Breast epithelium (tissue), 4 donors: ENCODE data around the gene SORCS3. TPM values are rescaled to one million over a fixed set of nuclear protein-coding genes. Genes with fewer than 3 reads are reported as not detected.

ENCODE experiments used
- DNase-seq, 2 donors: peaks; one replicate each; pipeline ENCODE4 v3.0.0-alpha.2; 2019; ENCODE audit warnings: low spot score in 2 of 2
- H3K27ac ChIP-seq, 2 donors: fragments of 200-600 bp; sonication (generic) in 1 of 2; one replicate each; pipeline ENCODE4 v1.5.1; 2016 to 2019; ENCODE audit warnings: mild to moderate bottlenecking in 1 of 2
- H3K27me3 ChIP-seq, 2 donors: fragments of 200-600 bp; sonication (generic) in 1 of 2; one replicate each; pipeline versions ENCODE4 v1.5.1 to v1.6.0; 2017 to 2019; ENCODE audit warnings: control low read depth in 1 of 2, mild to moderate bottlenecking in 1 of 2
- H3K36me3 ChIP-seq: fragments of 200-600 bp; one replicate; pipeline ENCODE4 v1.5.1; 2019
- H3K4me1 ChIP-seq, 2 donors: fragments of 200-600 bp; sonication (generic); one replicate each; pipeline ENCODE4 v1.5.1; 2016 to 2019; ENCODE audit warnings: control low read depth in 1 of 2
- H3K4me3 ChIP-seq, 3 donors: fragments of 200-600 bp; sonication (generic); 1 replicate in 2 of 3; 2 replicates in 1 of 3; pipeline ENCODE4 v1.5.1; 2016 to 2019; ENCODE audit warnings: mild to moderate bottlenecking in 3 of 3, moderate library complexity in 2 of 3
- H3K9me3 ChIP-seq, 2 donors: fragments of 200-600 bp; sonication (generic) in 1 of 2; one replicate each; pipeline ENCODE4 v1.5.1; 2016 to 2019; ENCODE audit warnings: control low read depth in 1 of 2
- POLR2A ChIP-seq: fragments of 450-650 bp; IDR thresholded peaks from one replicate; pipeline ENCODE4 v1.6.1; 2016; ENCODE audit warnings: antibody characterized with exemption, mild to moderate bottlenecking, moderate library complexity
- POLR2AphosphoS5 ChIP-seq, 3 donors: sonication (generic); formaldehyde crosslinking; IDR thresholded peaks; one replicate each; pipeline ENCODE4 v1.6.1; 2017; ENCODE audit warnings: antibody characterized with exemption in 3 of 3
- intact Hi-C: fragments of 100-400 bp; cut with DNase I; formaldehyde crosslinking; loops from one replicate; pipeline ENCODE4 v1.15.1; 2023; ENCODE audit warnings: low total_unique reads
- total RNA-seq, 3 donors: library from RNA; depleted of rRNA; stranded (reverse); fragments of >200 nt; gene quantifications; one replicate each; pipeline ENCODE4 v1.1.0, GENCODE V29; 2016
- TF ChIP-seq, protein P1 (sequence below), 3 donors: fragments of 450-650 bp; IDR thresholded peaks; one replicate each; pipeline ENCODE4 v1.5.1; 2016 to 2017; ENCODE audit warnings: antibody characterized with exemption in 3 of 3, mild to moderate bottlenecking in 3 of 3, moderate library complexity in 3 of 3

SORCS3 gene
- total RNA-seq, 3 donors from 2014 or later = under 0.01 to 0.16 TPM; not detected in 1

DNA sequence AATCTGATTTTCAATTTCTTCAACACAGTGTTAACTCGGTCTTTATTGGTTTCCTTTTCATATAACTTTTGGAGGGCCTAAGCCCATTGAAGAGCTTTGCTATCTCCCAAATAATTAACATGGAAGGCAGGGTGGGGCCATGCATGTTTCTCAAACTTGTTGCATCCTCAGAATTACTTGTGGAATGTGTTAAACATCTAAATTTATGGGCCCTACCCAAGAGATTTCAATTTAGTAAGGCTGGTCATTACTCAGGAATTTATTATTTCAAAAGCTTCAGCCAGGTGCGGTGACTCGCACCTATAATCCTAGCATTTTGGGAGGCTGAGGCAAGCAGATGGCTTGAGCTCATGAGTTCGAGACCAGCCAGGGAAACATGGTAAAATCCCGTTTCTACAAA is 208.9 kb downstream of the SORCS3 start:
- DNase-seq = no peak
- TF ChIP-seq, protein P1, sequence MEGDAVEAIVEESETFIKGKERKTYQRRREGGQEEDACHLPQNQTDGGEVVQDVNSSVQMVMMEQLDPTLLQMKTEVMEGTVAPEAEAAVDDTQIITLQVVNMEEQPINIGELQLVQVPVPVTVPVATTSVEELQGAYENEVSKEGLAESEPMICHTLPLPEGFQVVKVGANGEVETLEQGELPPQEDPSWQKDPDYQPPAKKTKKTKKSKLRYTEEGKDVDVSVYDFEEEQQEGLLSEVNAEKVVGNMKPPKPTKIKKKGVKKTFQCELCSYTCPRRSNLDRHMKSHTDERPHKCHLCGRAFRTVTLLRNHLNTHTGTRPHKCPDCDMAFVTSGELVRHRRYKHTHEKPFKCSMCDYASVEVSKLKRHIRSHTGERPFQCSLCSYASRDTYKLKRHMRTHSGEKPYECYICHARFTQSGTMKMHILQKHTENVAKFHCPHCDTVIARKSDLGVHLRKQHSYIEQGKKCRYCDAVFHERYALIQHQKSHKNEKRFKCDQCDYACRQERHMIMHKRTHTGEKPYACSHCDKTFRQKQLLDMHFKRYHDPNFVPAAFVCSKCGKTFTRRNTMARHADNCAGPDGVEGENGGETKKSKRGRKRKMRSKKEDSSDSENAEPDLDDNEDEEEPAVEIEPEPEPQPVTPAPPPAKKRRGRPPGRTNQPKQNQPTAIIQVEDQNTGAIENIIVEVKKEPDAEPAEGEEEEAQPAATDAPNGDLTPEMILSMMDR (IDR thresholded peaks at IDR 0.05) = no peak
- TF ChIP-seq POLR2AphosphoS5 (IDR thresholded peaks at IDR 0.05) = no peak
- TF ChIP-seq POLR2A = no peak
- Histone ChIP-seq H3K36me3 (no peaks in the 10 kb centered on the region), H3K9me3 (no peaks in the 10 kb centered on the region), H3K27ac (no peak overlapping the region), H3K27me3 (no peaks in the 10 kb centered on the region), H3K4me1 (no peaks in the 10 kb centered on the region), H3K4me3 (no peak overlapping the region)
- intact Hi-C loops = no loop called here

DNA sequence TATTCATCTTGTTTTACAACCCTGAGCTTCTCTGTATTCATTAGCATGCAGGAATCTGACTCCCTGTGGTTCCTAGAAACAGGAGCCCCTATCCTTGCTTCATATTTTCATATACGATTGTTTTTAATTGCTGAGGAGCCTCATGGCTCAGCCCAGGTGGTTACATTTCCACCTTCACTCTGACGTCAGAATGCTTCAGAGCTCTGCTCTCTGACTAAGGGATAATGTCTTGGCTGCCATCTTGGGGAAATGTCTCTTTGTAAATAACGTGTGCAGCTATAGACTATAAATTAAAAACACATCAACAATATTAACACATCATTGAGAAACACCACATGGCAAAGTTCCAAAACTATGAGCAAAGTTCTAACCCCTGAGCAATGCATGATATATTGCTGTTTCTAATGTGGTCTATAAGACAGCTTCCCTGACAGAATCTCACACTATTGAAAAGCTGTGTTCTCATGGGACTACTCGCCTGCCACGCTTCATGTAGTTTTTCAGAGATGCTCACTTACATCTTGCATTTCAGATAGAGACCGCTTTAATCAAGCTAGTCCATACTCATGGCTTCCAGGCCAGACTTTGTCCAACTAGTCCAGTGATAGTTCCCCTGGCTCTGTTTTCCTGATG is 227.0 kb downstream of the SORCS3 start:
- H3K4me1 ChIP-seq = no peaks in the 10 kb centered on the region
- no peak overlapping the region for H3K27ac ChIP-seq
- H3K4me3 ChIP-seq = no peak overlapping the region
- H3K9me3 ChIP-seq = no peaks in the 10 kb centered on the region
- intact Hi-C loops = loop anchor here (5.0 kb wide), 1 partner anchor 854 kb away; no protein-coding TSS in a partner anchor
- no peak for DNase-seq
- no peaks in the 10 kb centered on the region for H3K36me3 ChIP-seq
- H3K27me3 ChIP-seq = no peaks in the 10 kb centered on the region
- no peak for TF ChIP-seq POLR2AphosphoS5 (IDR thresholded peaks at IDR 0.05)
- TF ChIP-seq, protein P1 (IDR thresholded peaks at IDR 0.05) = no peak
- no peak for TF ChIP-seq POLR2A

DNA sequence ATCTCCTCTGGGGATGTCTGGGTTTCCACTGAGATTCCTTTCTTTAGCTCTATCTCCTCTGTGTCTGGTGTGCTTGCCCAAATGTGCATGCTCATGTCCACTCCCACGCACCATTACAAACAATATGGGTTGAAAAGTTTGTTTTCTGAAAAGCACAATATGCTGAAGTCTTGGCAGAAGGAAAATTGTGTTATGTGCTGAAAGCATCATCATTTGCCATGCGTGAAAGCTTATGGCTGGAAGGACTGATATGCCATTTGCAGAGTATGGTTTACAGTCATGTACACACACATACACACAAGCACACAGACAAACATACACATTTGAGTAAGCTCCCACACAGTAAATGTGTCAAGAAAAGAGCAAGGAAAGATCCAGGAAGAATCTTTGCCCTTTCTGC is 231.6 kb downstream of the SORCS3 start:
- no peaks in the 10 kb centered on the region for H3K9me3 ChIP-seq
- no peaks in the 10 kb centered on the region for H3K4me1 ChIP-seq
- no peaks in the 10 kb centered on the region for H3K36me3 ChIP-seq
- no peak overlapping the region for H3K4me3 ChIP-seq
- TF ChIP-seq POLR2AphosphoS5 (IDR thresholded peaks at IDR 0.05) (no peak), POLR2A (no peak)
- TF ChIP-seq, protein P1 (IDR thresholded peaks at IDR 0.05) = no peak
- intact Hi-C loops = no loop called here
- no peaks in the 10 kb centered on the region for H3K27me3 ChIP-seq
- DNase-seq = no peak
- H3K27ac ChIP-seq = no peak overlapping the region

DNA sequence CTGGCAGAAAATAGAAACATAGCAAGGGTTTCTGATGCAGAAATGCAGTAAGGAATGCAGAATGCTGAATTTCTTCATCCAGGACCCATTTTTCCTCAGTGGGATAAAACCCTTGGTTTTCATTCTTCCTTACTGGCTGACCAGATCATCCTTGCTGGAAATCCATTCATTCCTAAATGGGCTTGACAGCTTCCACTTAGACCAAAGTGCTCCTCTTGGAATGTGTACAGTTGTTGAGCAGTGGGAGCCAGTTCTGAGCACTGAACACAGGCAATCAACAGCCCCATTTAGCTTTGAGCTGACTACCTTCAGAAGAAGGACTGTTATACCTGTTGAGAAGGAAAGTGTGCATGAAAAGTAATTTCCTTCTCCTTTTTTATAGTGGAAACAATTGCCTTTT is 232.1 kb downstream of the SORCS3 start:
- Histone ChIP-seq H3K4me1 (no peaks in the 10 kb centered on the region), H3K4me3 (no peak overlapping the region), H3K27me3 (no peaks in the 10 kb centered on the region), H3K9me3 (no peaks in the 10 kb centered on the region), H3K36me3 (no peaks in the 10 kb centered on the region), H3K27ac (no peak overlapping the region)
- no peak for DNase-seq
- intact Hi-C loops = no loop called here
- TF ChIP-seq POLR2A (no peak), POLR2AphosphoS5 (IDR thresholded peaks at IDR 0.05) (no peak)
- TF ChIP-seq, protein P1 (IDR thresholded peaks at IDR 0.05) = no peak

DNA sequence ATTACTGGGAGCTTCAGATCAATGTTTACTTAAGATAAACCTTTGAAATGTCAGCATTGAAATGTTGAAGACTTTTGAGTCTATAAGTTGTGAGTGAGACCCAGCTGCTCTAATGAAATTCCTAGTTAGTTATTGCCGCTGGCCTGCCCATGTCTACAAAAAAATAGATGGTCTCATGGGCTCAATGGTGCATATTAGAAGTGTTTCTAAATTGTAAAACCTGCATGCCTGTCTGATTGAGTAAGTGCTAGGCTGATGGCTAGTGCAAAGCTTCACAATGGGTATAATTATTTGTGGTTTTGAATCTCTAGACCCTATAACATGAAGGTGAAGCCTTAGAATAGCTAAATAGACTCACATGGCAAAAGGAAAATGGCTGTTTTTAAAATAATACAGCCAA is 234.5 kb downstream of the SORCS3 start:
- intact Hi-C loops = no loop called here
- Histone ChIP-seq H3K4me3 (no peak overlapping the region), H3K4me1 (no peaks in the 10 kb centered on the region), H3K27ac (no peak overlapping the region), H3K36me3 (no peaks in the 10 kb centered on the region), H3K9me3 (no peaks in the 10 kb centered on the region), H3K27me3 (no peaks in the 10 kb centered on the region)
- no peak for DNase-seq
- TF ChIP-seq POLR2A = no peak
- TF ChIP-seq, protein P1 (IDR thresholded peaks at IDR 0.05) = no peak
- TF ChIP-seq POLR2AphosphoS5 (IDR thresholded peaks at IDR 0.05) = no peak
